Glomerular endothelial cell (primary cell): ENCODE data around the gene RIPPLY1. TPM values are rescaled to one million over a fixed set of nuclear protein-coding genes. Genes with fewer than 3 reads are reported as not detected.

Experiments
- total RNA-seq: library from RNA; depleted of rRNA; stranded (reverse); fragments of >200 nt; gene quantifications from 2 replicates; pipeline ENCODE4 v1.2.3, GENCODE V29; 2015

RIPPLY1 gene
- total RNA-seq, 1 donor from 2014 or later, result not detected

Other genes starting within 250 kb of the RIPPLY1 start
- gene RNF128, start 176.6 kb downstream of the RIPPLY1 start, total RNA-seq, result 0.47 and 1.1 TPM in 2 replicates
- 4.6 and 7.1 TPM in 2 replicates for gene TBC1D8B, start 100.7 kb downstream of the RIPPLY1 start, total RNA-seq
- 0.87 TPM in 1 of 2 replicates, not detected in the other for gene CLDN2, start 17.1 kb upstream of the RIPPLY1 start, total RNA-seq
- 12.1 and 16.3 TPM in 2 replicates for gene MORC4, start 96.9 kb upstream of the RIPPLY1 start, total RNA-seq
- gene RBM41, start 215.5 kb upstream of the RIPPLY1 start, total RNA-seq, result 5.4 and 10.4 TPM in 2 replicates